ENCODE results near the gene INO80E.

GRCh38 chr16:29982560-29983419, 13.3 kb upstream of the INO80E start:
- TF ChIP-seq BHLHE40 (IDR thresholded peaks at IDR 0.05; ENCODE audit: low read depth, low read length), result no peak
- TF ChIP-seq FOXS1 (CRISPR knock-in tag; IDR thresholded peaks at IDR 0.05), result no peak
- no peak for TF ChIP-seq FOSL2 (IDR thresholded peaks at IDR 0.05)
- no peak for TF ChIP-seq FOSL2 (CRISPR knock-in tag; IDR thresholded peaks at IDR 0.05)
- TF ChIP-seq CTCF (IDR thresholded peaks at IDR 0.05), result no peak
- no peak for TF ChIP-seq POLR2A (IDR thresholded peaks at IDR 0.05; ENCODE audit: low read length)

Measured in A549 (cell line).